NCI-H82 (cell line): ENCODE data around the gene EVX2.

Source experiments
- DNase-seq: peaks from one replicate; lab custom pipeline; 2025; lab: John Stamatoyannopoulos, UW

The EVX2 gene

GRCh38 chr2:176096243-176096985 is 12.7 kb upstream of the EVX2 start:
- no peak for DNase-seq

- DNase-seq = no peak
These were observed 11.7 kb upstream of the EVX2 start for GRCh38 chr2:176095421-176095820.

GRCh38 chr2:176094349-176094748 is 10.6 kb upstream of the EVX2 start:
- no peak for DNase-seq

GRCh38 chr2:176093898-176094249 is 10.1 kb upstream of the EVX2 start:
- DNase-seq = no peak

- peak; percentile 82 for DNase-seq
These were observed 9.6 kb upstream of the EVX2 start for GRCh38 chr2:176093145-176093897.

- peak; percentile 83 for DNase-seq
These were observed 8.7 kb upstream of the EVX2 start, which contains the start of gene HOXD13 for GRCh38 chr2:176092270-176093144. Gene HOXD13 (plus strand): TSS chr2:176092721. CDS start chr2:176092891, 170 bp downstream.

GRCh38 chr2:176091329-176092258 is 7.8 kb upstream of the EVX2 start:
- no peak for DNase-seq

GRCh38 chr2:176090862-176091261 is 7.1 kb upstream of the EVX2 start:
- no peak for DNase-seq

- no peak for DNase-seq
These were observed 6.2 kb upstream of the EVX2 start for GRCh38 chr2:176089843-176090395.

- no peak for DNase-seq
These were observed 5.4 kb upstream of the EVX2 start for GRCh38 chr2:176088937-176089842.

GRCh38 chr2:176088048-176088936 is 4.5 kb upstream of the EVX2 start:
- DNase-seq = peak; percentile 82

GRCh38 chr2:176087330-176088047 is 3.7 kb upstream of the EVX2 start:
- no peak for DNase-seq

- DNase-seq = peak; percentile 85
These were observed 2.4 kb upstream of the EVX2 start for GRCh38 chr2:176085861-176086771.

GRCh38 chr2:176085120-176085788 is 1.5 kb upstream of the EVX2 start:
- DNase-seq = no peak

GRCh38 chr2:176084611-176085119 is 903 bp upstream of the EVX2 start:
- DNase-seq = no peak
